GM12874 (cell line): Measurements from ENCODE around the gene TXNDC5.

ENCODE experiments used
- TF ChIP-seq, protein P1 (sequence below): IDR thresholded peaks from 2 replicates; pipeline ENCODE4 v1.5.1; 2011; ENCODE audit warnings: low read depth, mild to moderate bottlenecking, control low read depth, low read length, moderate library complexity; ENCODE audit not compliant: insufficient read depth

Gene TXNDC5

DNA sequence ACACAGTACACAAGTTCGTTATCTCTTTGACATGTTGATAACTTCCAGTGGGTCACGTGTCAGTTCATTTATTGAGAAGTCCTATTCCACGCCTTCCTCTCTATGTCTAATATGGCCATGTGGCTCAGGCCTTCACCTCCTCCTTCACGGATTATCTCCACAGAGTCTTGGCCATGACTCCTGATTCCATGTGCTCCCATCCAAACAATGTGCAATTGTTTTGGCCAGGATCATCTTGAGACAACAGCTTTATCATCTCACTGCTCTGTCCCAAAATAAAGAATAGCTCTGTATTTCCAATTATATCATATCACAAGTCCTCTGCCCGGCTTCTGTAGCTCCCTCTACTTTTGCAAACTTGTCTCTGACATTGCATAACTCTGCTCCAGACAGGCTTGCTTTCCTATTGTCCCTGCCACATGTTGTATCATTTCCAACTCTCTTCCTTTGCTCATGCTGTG lies 11.1 kb upstream of the TXNDC5 start:
- TF ChIP-seq, protein P1, sequence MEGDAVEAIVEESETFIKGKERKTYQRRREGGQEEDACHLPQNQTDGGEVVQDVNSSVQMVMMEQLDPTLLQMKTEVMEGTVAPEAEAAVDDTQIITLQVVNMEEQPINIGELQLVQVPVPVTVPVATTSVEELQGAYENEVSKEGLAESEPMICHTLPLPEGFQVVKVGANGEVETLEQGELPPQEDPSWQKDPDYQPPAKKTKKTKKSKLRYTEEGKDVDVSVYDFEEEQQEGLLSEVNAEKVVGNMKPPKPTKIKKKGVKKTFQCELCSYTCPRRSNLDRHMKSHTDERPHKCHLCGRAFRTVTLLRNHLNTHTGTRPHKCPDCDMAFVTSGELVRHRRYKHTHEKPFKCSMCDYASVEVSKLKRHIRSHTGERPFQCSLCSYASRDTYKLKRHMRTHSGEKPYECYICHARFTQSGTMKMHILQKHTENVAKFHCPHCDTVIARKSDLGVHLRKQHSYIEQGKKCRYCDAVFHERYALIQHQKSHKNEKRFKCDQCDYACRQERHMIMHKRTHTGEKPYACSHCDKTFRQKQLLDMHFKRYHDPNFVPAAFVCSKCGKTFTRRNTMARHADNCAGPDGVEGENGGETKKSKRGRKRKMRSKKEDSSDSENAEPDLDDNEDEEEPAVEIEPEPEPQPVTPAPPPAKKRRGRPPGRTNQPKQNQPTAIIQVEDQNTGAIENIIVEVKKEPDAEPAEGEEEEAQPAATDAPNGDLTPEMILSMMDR: no peak

DNA sequence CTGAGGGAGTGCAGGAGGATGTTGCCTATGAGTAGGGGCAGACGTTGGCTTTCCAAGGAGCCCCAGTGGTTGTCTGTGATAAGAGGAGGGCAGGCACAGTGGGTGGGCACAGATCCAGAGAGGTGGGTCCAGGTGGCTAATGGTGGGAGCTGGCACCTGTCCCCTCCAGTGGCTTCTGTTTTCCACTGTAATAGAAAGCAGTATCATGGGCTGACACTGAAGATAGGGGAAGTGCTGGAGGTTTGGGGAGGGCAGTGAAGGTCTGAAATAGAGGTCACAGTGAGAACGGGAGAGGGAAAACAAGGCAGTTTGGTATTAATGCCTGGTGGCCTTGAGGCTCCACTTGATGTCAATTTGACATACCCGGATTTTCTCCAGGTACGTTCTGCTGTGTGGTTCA lies 10.5 kb upstream of the TXNDC5 start:
- TF ChIP-seq, protein P1: no peak

DNA sequence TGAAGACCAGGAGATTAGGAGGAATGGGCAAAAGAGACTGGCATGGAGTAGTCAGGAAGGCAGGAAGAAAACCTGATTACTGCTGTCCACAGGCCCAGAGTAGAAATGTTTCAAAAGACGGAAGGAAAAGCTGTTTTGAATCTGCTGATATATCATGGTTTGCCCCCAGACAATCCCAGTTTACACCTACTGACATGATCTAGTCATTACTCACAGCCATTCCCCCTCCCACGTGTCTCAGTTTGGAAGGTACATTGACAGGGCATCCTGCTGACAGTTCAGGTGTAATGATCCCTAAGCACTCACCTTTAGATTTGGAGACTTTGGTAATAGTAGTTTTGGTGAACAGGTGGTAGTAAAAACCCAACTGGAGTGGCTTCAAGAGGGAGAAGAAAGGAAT lies 9.8 kb upstream of the TXNDC5 start:
- TF ChIP-seq, protein P1: no peak

DNA sequence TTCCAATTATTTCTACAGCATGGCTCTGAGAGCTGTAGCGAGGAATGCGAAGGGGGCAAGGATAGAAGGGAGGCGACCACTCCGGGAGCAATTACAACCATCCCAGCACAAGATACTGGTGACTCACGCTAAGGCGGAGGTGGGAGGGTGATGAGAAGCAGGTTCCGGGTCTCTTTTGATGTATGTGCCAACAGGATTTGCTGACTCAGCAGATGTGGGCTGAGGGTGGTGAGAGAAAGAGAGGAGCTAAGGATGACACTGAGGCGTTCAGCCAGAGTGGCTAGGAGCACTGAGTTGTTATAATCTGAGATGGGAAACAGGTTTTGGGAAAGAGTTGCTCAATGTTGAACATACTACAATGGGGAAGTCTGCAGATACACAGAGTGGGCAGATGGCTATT lies 9.3 kb upstream of the TXNDC5 start:
- TF ChIP-seq, protein P1: no peak

DNA sequence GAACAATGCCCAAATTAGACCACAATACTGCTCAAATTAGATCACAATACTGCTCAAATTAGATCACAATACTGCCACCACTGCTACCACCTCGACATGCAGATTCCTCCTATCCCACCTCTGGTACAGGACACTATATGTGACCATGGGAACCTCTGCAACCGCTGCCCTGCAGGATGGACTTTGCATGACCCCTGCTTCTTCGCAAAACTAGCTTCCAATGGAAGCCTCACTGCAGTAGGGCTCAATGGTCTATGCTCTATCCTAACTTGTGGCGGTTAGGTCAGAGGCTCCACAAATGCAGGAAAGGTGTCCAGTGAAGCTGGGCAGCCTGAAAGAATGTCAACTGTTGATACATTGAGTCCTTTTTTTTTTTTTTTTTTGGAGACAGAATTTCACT lies 7.8 kb upstream of the TXNDC5 start:
- TF ChIP-seq, protein P1: no peak

DNA sequence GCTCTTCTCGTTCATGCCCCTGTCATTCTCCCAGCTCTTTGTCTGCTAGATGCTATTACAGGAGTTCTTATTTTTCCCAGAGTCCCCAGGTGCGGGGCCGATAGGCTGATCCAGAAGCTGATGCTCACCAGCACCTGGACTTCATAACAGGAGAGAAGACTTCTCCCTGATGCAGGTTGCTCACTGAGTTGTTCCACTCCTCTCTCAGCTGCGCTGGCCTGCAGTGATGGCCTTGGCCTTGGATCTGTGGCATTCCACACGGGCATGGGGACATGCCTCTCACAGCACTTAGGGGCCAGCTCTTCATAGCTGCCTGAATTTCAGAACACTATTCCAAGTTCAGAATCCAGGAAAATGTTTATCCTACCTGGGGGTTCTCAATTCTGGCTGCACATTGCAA lies 7.1 kb upstream of the TXNDC5 start:
- TF ChIP-seq, protein P1: no peak

DNA sequence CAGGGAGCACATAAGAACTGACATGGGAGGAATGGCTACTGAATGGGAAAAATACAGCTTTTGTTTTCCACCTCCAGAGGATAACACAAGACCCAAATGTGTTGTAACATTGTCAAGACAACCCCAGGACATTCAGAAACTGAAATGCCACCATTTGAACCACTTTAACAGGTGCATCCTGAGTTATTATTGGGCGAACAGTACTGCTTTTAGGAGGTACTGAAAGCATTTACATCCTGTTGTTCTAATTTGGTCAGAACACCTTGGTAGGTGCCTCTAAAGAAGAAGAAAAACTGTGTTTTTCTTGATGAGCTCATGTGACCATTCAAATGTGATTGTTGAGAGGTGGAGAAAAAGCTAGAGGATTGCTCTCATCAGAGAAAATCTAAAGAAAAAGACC lies 6.4 kb upstream of the TXNDC5 start:
- TF ChIP-seq, protein P1: no peak

DNA sequence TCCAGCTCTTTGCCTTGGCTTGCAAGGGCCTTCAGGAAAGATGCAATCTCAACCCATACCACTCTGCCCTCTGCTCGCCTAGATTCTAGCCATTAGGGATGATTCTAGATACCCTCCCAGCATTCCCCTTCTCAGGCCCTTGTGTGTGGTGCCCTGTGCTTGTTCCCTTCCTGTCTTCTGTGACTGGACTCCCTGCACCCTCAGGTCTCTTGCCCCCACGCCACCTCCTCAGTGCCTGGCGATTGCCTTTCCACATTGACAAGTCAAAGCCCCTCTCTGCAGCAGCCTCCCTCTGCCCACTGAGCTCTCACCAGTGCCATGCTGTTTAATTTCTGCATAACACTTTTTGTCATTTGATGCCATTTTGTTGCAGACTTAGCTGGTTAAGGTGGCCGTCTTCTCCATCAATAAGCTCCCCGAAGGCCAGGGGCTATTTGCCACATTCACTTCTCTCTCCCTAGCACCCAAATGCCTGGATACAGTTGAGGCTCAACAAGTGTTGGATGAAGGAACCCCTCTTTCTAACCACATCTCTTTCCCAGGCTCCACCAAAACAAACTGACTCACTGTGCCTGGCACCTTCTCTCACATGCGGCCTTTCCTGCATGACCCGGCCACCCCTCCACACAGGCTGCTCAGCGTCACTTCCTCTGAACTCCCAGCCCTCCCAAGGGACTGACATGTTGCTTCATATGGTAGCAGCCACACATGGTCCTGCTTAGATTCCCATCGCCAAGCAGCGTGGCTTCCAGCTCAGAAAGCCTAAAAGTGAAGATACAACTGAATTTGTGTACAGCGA lies 4.6 kb upstream of the TXNDC5 start:
- TF ChIP-seq, protein P1: no peak
